Activated naive CD4-positive, alpha-beta T cell (primary cell): ENCODE measurements around the gene PDLIM1.
"Not testable (repeated sequence)": the region's sequence is repeated elsewhere in the genome, so short reads cannot be mapped to it uniquely, and the experiment has no call there.

Experiments used
- DNase-seq, 4 experiments: peaks; one replicate each; lab custom pipeline; 2025; lab: John Stamatoyannopoulos, UW

The PDLIM1 gene

GRCh38 chr10:95240811-95241210 is 50.0 kb downstream of the PDLIM1 start:
- no peak for DNase-seq

DNA sequence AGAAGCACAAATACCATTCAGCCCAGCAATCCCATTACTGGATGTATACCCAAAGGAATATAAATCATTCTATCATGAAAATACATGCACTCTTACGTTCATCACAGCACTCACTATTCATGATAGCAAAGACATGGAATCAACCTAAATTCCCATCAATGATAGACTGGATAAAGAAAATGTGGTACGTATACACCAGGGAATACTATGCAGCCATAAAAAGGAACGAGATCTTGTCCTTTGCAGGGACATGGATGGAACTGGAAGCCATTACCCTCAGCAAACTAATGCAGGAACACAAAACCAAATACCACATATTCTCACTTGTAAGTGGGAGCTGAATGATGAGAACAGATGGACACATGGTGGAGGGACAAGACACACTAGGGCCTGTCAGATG is 50.7 kb downstream of the PDLIM1 start:
- not testable (repeated sequence) for DNase-seq

GRCh38 chr10:95237376-95238170 is 53.2 kb downstream of the PDLIM1 start:
- DNase-seq, result no peak

DNA sequence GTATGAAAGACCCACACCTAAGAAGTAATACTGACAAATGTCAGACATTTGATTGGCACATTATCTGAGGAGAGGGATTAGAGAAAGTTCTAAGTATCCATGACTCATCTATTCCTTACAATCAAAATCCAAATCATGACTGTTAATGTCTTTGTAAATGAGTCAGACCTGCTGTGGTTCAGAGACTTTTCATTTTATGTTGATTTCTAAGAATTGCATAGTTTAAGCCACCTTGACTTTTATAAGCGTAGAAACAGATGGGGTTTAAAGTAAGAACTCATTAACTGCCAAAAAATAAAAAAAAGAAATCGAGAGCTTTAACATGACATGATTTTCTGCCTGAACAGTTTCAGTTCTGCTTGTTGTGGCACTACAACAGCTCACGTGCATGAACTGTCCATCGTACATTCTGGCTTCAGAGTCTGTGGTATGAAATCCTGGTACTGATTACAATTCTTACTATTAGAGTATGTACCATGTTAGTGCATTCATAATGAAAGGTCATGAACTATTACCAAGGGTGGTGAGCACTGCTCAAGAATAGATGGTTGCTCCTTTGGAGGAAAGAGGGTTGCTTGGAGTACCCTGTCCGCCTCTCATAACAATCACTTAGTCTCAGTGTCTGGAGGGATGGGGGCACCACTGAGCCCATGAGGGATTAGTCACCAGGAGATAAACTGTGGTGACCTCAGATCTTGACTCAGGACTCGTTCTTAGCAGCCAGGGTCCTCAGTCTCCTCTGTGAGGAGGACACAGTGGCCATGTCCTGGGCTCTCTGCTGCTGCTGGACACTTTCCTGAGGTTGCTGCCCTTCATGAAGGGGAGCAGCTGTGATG is 54.5 kb downstream of the PDLIM1 start:
- no peak for DNase-seq

GRCh38 chr10:95235676-95236067 is 55.1 kb downstream of the PDLIM1 start:
- no peak for DNase-seq

DNA sequence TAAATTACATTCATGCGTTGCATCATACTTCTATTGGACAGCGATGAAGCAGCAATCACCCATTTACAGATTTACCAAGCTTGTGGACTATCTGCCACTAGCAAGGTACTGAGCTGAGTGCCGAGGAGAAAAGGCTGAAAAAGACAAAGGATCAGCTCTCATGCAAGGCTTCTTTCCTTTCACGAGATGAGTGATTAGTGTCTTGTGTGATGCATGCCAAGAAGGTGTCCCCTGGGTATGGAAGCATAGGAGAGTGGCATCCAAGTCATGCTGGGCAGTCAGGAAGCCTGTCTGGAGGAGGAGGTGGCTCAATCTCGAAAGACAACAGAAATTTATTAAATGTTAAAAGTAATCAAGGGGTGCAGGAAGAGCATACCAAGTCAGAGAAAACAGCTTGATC is 55.9 kb downstream of the PDLIM1 start:
- DNase-seq, result no peak

- DNase-seq, result no peak
Measured at GRCh38 chr10:95233377-95234034, 57.3 kb downstream of the PDLIM1 start.

DNA sequence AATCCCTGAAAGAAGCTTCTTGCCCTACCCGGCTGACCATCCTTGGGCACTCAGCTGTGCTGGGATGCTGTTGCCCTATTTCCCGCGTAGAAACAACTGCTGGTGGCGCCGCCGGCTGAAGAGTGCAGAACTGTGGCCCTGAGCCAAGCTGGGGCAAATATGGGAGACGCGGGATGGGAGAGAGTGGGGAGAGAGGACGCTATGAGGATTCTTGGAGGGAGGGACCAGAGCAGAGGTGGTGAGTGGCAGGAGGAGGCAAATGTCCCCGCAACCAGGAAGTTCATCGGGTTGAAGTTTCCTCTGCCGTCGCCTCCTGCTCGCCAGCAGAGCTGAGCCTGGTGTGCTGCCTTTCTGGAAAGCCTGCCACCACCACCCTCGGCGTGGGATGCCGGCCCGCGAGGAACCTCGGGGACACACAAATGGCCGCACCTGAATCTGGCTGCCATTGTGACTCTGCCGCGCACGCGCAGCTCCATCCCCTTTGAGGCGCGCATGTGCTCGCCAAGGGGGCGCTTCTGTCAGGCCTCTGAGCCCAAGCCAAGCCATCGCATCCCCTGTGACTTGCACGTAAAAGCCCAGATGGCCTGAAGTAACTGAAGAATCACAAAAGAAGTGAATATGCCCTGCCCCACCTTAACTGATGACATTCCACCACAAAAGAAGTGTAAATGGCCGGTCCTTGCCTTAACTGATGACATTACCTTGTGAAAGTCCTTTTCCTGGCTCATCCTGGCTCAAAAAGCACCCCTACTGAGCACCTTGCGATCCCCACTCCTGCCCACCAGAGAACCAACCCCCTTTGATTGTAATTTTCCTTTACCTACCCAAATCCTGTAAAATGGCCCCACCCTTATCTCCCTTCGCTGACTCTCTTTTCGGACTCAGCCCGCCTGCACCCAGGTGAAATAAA is 59.9 kb downstream of the PDLIM1 start:
- peak in 2 of 4 experiments; percentile 30 to 42 for DNase-seq

DNA sequence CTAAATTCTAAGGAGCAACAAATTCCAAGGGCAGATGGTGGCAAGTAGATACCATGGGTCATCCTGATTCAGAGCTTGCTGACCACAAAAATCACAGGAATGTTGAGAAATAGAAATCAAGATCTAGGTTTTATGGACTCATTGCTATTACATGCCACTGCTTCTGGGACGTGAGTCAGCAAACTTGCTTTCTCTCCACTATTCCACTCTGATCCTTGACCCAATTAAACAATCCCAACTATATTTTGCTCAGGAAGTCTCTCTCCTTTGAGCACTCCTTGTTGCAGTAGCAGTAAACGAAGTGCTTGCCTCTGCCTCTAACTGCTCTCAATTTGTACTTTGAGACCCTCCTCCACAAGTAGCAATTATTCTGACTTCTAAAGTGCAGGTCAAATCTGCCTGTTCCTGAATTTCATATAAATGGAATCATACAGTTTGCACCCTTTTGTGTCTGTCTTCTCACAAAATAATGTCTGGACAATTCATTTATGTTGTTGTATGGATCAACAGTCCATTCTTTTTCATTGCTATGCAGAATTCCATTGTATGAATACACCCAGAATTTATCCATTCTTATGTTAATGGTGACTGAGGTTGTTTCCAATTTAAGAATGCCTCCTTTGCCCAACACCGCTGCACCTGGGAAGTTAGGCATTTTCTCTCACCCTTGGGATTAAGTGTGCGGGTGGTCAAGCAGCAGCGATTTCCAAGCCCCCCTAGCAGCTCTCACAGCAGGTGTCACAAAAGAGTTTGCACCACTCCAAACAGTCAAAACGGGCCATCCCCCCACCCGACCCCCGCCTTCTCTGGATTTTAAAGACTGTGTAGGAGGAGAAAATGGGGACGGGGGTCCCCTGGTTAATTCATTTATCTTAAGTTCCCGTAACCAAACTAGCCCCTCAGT is 60.8 kb downstream of the PDLIM1 start:
- no peak for DNase-seq

DNA sequence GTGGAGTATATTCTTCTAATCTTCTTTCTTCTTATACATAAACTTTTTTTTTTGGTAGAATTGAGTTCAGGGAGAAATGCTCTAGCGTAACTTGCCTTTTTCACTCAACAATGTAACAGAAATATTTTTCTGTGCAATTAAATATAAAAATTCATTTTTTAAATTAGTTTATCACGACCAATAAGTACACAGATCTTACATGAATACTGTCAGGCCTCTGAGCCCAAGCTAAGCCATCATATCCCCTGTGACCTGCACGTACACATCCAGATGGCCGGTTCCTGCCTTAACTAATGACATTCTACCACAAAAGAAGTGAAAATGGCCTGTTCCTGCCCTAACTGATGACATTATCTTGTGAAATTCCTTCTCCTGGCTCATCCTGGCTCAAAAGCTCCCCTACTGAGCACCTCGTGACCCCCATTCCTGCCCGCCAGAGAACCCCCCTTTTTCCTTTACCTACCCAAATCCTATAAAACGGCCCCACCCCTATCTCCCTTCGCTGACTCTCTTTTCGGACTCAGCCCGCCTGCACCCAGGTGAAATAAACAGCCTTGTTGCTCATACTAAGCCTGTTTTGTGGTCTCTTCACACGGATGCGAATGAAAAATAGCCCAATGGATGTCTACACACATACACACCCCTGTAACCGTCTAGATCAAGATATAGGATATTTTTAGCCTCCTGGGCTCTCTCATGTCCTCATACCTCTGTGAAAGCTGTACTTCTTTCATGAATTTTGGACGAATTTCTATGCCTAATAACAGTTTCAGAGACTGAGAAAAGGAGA is 61.7 kb downstream of the PDLIM1 start:
- DNase-seq, result not testable (repeated sequence)

DNA sequence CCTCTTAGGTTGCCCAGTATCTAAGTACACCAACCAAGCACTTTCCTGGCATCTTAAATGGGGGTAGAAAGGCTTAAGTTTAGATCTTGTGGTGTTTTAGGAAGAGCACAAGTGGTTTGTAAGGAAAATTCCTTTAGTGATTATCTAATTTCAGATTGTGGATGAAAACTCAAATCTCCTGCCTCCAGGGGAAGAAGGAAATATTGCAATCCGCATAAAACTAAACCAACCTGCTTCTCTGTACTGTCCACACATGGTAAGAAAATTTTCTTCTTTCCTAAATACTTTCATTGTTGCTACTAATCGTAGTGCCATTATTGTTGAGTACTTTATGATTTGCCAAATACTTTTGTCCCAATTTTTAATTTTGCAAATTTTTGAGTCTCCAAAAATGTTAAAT is 65.7 kb downstream of the PDLIM1 start:
- no peak for DNase-seq

- no peak for DNase-seq
Measured at GRCh38 chr10:95221124-95221523, 69.7 kb downstream of the PDLIM1 start.

DNA sequence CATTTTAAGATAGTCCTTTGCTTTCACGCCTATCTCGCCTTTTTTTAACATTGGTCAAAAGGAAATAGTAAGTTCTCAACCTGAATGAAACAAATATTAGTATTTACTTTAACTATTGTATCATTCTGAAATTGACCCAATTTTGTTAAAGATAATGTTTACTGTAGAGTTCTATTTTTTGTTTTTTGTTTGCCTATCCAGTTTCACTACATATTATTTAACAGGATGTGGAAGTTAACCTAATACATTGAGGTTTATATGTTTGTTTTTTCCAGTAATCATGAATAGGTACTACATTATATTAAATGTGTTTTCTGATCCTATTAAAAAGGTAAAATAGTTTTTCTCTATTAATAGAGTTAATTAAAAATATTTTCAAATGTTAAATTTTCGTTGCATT is 70.3 kb downstream of the PDLIM1 start:
- DNase-seq, result no peak

GRCh38 chr10:95217476-95217875 is 73.3 kb downstream of the PDLIM1 start:
- DNase-seq, result no peak

DNA sequence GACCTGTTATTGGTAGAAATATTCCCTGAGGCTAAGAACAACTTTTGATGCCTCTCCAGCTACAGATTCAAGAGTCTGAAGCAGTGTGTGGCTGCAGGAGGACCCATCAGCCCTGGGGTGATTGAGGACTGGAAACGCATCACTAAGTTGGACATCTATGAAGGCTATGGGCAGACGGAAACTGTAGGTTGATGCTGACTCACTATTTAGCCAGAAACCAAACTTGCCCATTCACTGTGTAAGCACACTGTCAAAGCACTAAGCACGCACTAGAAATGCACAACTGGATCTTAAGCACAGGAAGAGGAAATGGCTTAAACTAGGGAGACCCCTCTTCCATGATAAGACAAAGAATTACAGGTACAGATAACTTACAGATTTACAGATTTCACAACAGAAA is 76.0 kb downstream of the PDLIM1 start:
- no peak for DNase-seq

DNA sequence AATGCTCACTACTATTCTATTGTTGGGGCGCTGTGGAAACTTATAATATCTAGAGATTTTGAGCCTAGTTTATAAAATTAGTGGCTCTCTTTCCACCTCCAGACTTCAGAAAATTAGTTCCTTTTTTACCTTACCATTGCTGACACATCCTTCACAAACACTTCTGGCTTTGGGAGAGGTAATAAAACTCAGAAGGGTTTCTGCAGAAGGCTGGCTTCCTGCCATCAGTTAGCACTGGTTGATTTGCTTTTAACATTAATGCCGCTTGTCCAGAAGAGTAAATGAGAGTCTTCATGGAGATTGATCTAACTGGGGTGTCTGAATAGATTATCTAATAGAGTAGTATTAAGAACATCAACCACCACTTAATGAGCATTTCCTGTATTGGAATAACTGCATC is 76.4 kb downstream of the PDLIM1 start:
- DNase-seq, result no peak

- DNase-seq, result no peak
Measured at GRCh38 chr10:95211606-95212279, 79.1 kb downstream of the PDLIM1 start.

- no peak for DNase-seq
Measured at GRCh38 chr10:95209509-95210127, 81.2 kb downstream of the PDLIM1 start.
